ENCODE results near the gene SEMA6D.

DNA sequence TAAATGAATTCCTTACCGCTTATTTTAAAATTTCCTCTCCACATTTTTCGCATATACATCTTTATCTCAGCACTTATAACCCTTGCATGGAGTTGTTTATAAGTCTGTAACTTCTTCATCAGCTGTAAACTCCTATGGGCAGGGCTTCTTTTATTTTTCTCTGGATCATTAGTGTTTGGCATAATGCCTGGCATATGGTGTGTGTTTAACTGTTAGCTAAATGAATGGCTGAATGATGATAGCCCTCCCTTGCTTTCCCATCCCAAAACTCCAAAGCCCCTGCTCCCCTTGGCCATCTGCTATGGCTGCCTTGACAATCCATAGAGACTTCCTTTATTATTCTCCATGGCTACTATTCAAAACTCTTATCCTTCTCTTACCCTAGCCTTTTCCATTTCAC lies 48.1 kb upstream of the SEMA6D start:
- TF ChIP-seq, protein P1, sequence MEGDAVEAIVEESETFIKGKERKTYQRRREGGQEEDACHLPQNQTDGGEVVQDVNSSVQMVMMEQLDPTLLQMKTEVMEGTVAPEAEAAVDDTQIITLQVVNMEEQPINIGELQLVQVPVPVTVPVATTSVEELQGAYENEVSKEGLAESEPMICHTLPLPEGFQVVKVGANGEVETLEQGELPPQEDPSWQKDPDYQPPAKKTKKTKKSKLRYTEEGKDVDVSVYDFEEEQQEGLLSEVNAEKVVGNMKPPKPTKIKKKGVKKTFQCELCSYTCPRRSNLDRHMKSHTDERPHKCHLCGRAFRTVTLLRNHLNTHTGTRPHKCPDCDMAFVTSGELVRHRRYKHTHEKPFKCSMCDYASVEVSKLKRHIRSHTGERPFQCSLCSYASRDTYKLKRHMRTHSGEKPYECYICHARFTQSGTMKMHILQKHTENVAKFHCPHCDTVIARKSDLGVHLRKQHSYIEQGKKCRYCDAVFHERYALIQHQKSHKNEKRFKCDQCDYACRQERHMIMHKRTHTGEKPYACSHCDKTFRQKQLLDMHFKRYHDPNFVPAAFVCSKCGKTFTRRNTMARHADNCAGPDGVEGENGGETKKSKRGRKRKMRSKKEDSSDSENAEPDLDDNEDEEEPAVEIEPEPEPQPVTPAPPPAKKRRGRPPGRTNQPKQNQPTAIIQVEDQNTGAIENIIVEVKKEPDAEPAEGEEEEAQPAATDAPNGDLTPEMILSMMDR (IDR thresholded peaks at IDR 0.05), result no peak
- TF ChIP-seq POLR2A (IDR thresholded peaks at IDR 0.05), result no peak

Data from Peyer's patch (tissue), 4 donors.